K562 (cell line): Measurements from ENCODE around the gene SHB.

Experiments
- CBX3 ChIP-seq, 2 experiments: IDR thresholded peaks; 1 replicate in 1 of 2; 2 replicates in 1 of 2; pipeline ENCODE4 v1.6.1; 2012; ENCODE audit warnings: inconsistent platforms in 2 of 2, low read length in 2 of 2, borderline replicate concordance in 1 of 2, control low read depth in 1 of 2
- CTCF ChIP-seq, 3 experiments: IDR thresholded peaks in 2 of 3; conservative IDR thresholded peaks in 1 of 3; 2 replicates each; pipeline ENCODE4 v1.5.1; 2011 to 2012; ENCODE audit warnings: low read length in 3 of 3, mild to moderate bottlenecking in 3 of 3, control low read depth in 2 of 3, improper control_type of control experiment in 1 of 3, inconsistent platforms in 1 of 3, low read depth in 1 of 3, mixed read lengths in 1 of 3, moderate library complexity in 1 of 3; ENCODE audit not compliant: insufficient read depth in 2 of 3
- E2F6 ChIP-seq, 2 experiments: IDR thresholded peaks; 2 replicates each; pipeline ENCODE4 v1.6.1; 2011; ENCODE audit warnings: borderline replicate concordance in 1 of 2, control low read depth in 1 of 2, low read depth in 1 of 2, low read length in 1 of 2, mild to moderate bottlenecking in 1 of 2, mixed read lengths in 1 of 2, moderate library complexity in 1 of 2; ENCODE audit not compliant: insufficient read depth in 1 of 2, insufficient read length in 1 of 2, poor library complexity in 1 of 2, severe bottlenecking in 1 of 2; ENCODE audit errors: extremely low read depth in 1 of 2
- FOXK1 ChIP-seq: sonication (generic); formaldehyde crosslinking; IDR thresholded peaks from 2 replicates; pipeline ENCODE4 v1.8.0; 2022; ENCODE audit warnings: missing genetic modification reagents, mild to moderate bottlenecking, borderline replicate concordance
- KLF6 ChIP-seq: fragments of 250-450 bp; sonication (Bioruptor Pico); IDR thresholded peaks from 2 replicates; pipeline ENCODE4 v1.4.0; 2020; ENCODE audit warnings: mild to moderate bottlenecking, moderate library complexity, borderline replicate concordance
- MAX ChIP-seq: sonication (generic); formaldehyde crosslinking; IDR thresholded peaks from 2 replicates; pipeline ENCODE4 v1.9.0; 2022; ENCODE audit warnings: mild to moderate bottlenecking, missing genetic modification reagents
- NFE2 ChIP-seq: IDR thresholded peaks from 2 replicates; pipeline ENCODE4 v1.6.1; 2014; ENCODE audit warnings: antibody characterized with exemption, low read depth
- SETDB1 ChIP-seq: IDR thresholded peaks from one replicate; pipeline ENCODE4 v1.6.1; 2012; ENCODE audit warnings: low read length, control low read depth, inconsistent platforms
- TBP ChIP-seq: optimal IDR thresholded peaks from 2 replicates; pipeline ENCODE3; 2011; ENCODE audit warnings: low read depth, low read length, improper control_type of control experiment
- ZNF584 ChIP-seq: fragments of 200-800 bp; sonication (Bioruptor generic); IDR thresholded peaks from 2 replicates; pipeline ENCODE4 v1.6.1; 2016; ENCODE audit warnings: low read depth, mild to moderate bottlenecking, missing genetic modification characterization, missing compliant biosample characterization

GRCh38 chr9:38044706-38045105 is 24.3 kb downstream of the SHB start:
- TF ChIP-seq NFE2 (no peak), CBX3 (IDR thresholded peaks at IDR 0.05; ENCODE audit: borderline replicate concordance in 1 of 2, low read length in 2 of 2) (no peak), MAX (no peak), TBP (no peak), CTCF (IDR thresholded peaks at IDR 0.05 in 2 of 3, conservative IDR thresholded peaks at IDR 0.05 in 1 of 3; ENCODE audit: insufficient read depth in 2 of 3, low read depth in 1 of 3, low read length in 3 of 3) (no peak), KLF6 (no peak), FOXK1 (CRISPR knock-in tag) (no peak), ZNF584 (CRISPR knock-in tag) (no peak), SETDB1 (no peak), E2F6 (IDR thresholded peaks at IDR 0.05; ENCODE audit: borderline replicate concordance in 1 of 2, extremely low read depth in 1 of 2, insufficient read depth in 1 of 2, insufficient read length in 1 of 2, low read depth in 1 of 2, low read length in 1 of 2, poor library complexity in 1 of 2, severe bottlenecking in 1 of 2) (no peak)
